CD8-positive, alpha-beta memory T cell (primary cell): ENCODE measurements around the gene GPX2. TPM values are rescaled to one million over a fixed set of nuclear protein-coding genes. Genes with fewer than 3 reads are reported as not detected.

Experiments
- CTCF ChIA-PET: fragments of 350-600 bp; sonication (Branson Sonifier 250); formaldehyde crosslinking; loops from one replicate; lab custom pipeline; 2021; ENCODE audit warnings: antibody characterized with exemption; lab: Charles Lee
- POLR2A ChIA-PET: fragments of 350-600 bp; sonication (Branson Sonifier 250); formaldehyde crosslinking; loops from one replicate; lab custom pipeline; 2021; ENCODE audit warnings: antibody characterized with exemption; lab: Charles Lee
- DNase-seq, 5 donors: peaks; one replicate each; pipeline versions ENCODE4 v3.0.0 to v3.0.0-alpha.2; 2020 to 2022; ENCODE audit warnings: mixed read lengths in 1 of 5
- H3K27ac ChIP-seq: one replicate; pipeline ENCODE4 v1.7.0; 2013; ENCODE audit warnings: low read depth, mild to moderate bottlenecking, low read length, moderate library complexity
- H3K27me3 ChIP-seq: 2 replicates; pipeline ENCODE4 v1.7.0; 2013; ENCODE audit warnings: low read length, mild to moderate bottlenecking; ENCODE audit not compliant: insufficient read depth, poor library complexity, severe bottlenecking
- H3K36me3 ChIP-seq: 2 replicates; pipeline ENCODE4 v1.7.0; 2013; ENCODE audit warnings: mild to moderate bottlenecking, low read length, moderate library complexity; ENCODE audit not compliant: insufficient read depth
- H3K4me1 ChIP-seq: 2 replicates; pipeline ENCODE4 v1.7.0; 2013; ENCODE audit warnings: mild to moderate bottlenecking, low read length, moderate library complexity; ENCODE audit not compliant: insufficient read depth
- H3K4me3 ChIP-seq: 2 replicates; pipeline ENCODE4 v1.7.0; 2013; ENCODE audit warnings: mild to moderate bottlenecking, low read length
- H3K9me3 ChIP-seq: 2 replicates; pipeline ENCODE4 v1.7.0; 2013; ENCODE audit warnings: mild to moderate bottlenecking, low read length
- H3K27ac Mint-ChIP-seq, 8 donors: one replicate each; pipeline ENCODE4 v1.8.0; 2020 to 2021; ENCODE audit warnings: mixed read lengths in 8 of 8, mild to moderate bottlenecking in 6 of 8, inconsistent platforms in 3 of 8, moderate library complexity in 3 of 8
- H3K27me3 Mint-ChIP-seq, 2 donors: one replicate each; pipeline ENCODE4 v1.8.0; 2020 to 2021; ENCODE audit warnings: mixed read lengths in 2 of 2, mild to moderate bottlenecking in 1 of 2, moderate library complexity in 1 of 2
- H3K36me3 Mint-ChIP-seq, 3 donors: one replicate each; pipeline ENCODE4 v1.8.0; 2020 to 2021; ENCODE audit warnings: mixed read lengths in 3 of 3, inconsistent platforms in 1 of 3, mild to moderate bottlenecking in 1 of 3
- H3K4me1 Mint-ChIP-seq, 3 donors: one replicate each; pipeline ENCODE4 v1.8.0; 2020 to 2021; ENCODE audit warnings: mixed read lengths in 3 of 3, inconsistent platforms in 1 of 3, mild to moderate bottlenecking in 1 of 3
- H3K4me3 Mint-ChIP-seq, 7 donors: one replicate each; pipeline ENCODE4 v1.8.0; 2020 to 2021; ENCODE audit warnings: mixed read lengths in 7 of 7, mild to moderate bottlenecking in 6 of 7, moderate library complexity in 4 of 7, inconsistent platforms in 2 of 7
- H3K9me3 Mint-ChIP-seq, 5 donors: one replicate each; pipeline ENCODE4 v1.8.0; 2020 to 2022; ENCODE audit warnings: mixed read lengths in 5 of 5, mild to moderate bottlenecking in 3 of 5, moderate library complexity in 2 of 5, inconsistent platforms in 1 of 5
- polyA plus RNA-seq: library from polyadenylated mRNA; unstranded; fragments of 300-500 nt; fragmentation: Illumina TruSeq; gene quantifications from one replicate; pipeline ENCODE4 v1.2.3, GENCODE V29; 2021
- total RNA-seq, 2 experiments: library from RNA; stranded (reverse); gene quantifications; one replicate each; pipeline ENCODE4 v1.2.3, GENCODE V29; 2021

Gene GPX2
- total and polyA plus RNA-seq, 3 experiments from 2014 or later: not detected

GRCh38 chr14:64944861-64945260 is 2.3 kb upstream of the GPX2 start:
- H3K9me3 Mint-ChIP-seq: no peaks in the 10 kb centered on the region
- Histone ChIP-seq H3K4me1 (no peaks in the 10 kb centered on the region), H3K4me3 (no peak overlapping the region), H3K27me3 (no peaks in the 10 kb centered on the region), H3K36me3 (no peaks in the 10 kb centered on the region), H3K9me3 (no peaks in the 10 kb centered on the region), H3K27ac (no peak overlapping the region)
- peaks cover 4 to 80% (median 18%) of the 10 kb centered on the region in 3 donors for H3K36me3 Mint-ChIP-seq
- CTCF ChIA-PET: no interaction called here
- no peak for DNase-seq
- H3K27ac Mint-ChIP-seq: peak overlapping the region in 3 of 8 donors; percentile 33 to 88 (median 73)
- H3K4me1 Mint-ChIP-seq: peaks cover 18 to 57% (median 47%) of the 10 kb centered on the region in 3 donors
- peaks cover 0 to 2% of the 10 kb centered on the region in 2 donors for H3K27me3 Mint-ChIP-seq
- H3K4me3 Mint-ChIP-seq: no peak overlapping the region
- POLR2A ChIA-PET: no interaction called here

- Histone ChIP-seq H3K4me3 (no peak overlapping the region), H3K27me3 (no peaks in the 10 kb centered on the region), H3K36me3 (no peaks in the 10 kb centered on the region), H3K27ac (no peak overlapping the region), H3K4me1 (no peaks in the 10 kb centered on the region), H3K9me3 (no peaks in the 10 kb centered on the region)
- Mint-ChIP-seq H3K36me3 (peaks cover 4 to 84% (median 15%) of the 10 kb centered on the region in 3 donors), H3K9me3 (no peaks in the 10 kb centered on the region), H3K27ac (peak overlapping the region in 7 of 8 donors; percentile 9 to 79 (median 52)), H3K4me1 (peaks cover 25 to 63% (median 53%) of the 10 kb centered on the region in 3 donors), H3K4me3 (peak overlapping the region in 1 of 7 donors; percentile 41), H3K27me3 (peaks cover 0 to 2% of the 10 kb centered on the region in 2 donors)
- DNase-seq: no peak
- CTCF ChIA-PET: no interaction called here
- POLR2A ChIA-PET: no interaction called here
Observed at GRCh38 chr14:64944041-64944440, 1.5 kb upstream of the GPX2 start.

- Mint-ChIP-seq H3K36me3 (peaks cover 4 to 85% (median 16%) of the 10 kb centered on the region in 3 donors), H3K9me3 (no peaks in the 10 kb centered on the region), H3K27ac (peak overlapping the region in 7 of 8 donors; percentile 2 to 87 (median 52)), H3K4me3 (no peak overlapping the region), H3K4me1 (peaks cover 28 to 68% (median 58%) of the 10 kb centered on the region in 3 donors), H3K27me3 (peaks cover 0 to under 1% of the 10 kb centered on the region in 2 donors)
- H3K4me3 ChIP-seq: no peak overlapping the region
- CTCF ChIA-PET: no interaction called here
- H3K27me3 ChIP-seq: no peaks in the 10 kb centered on the region
- H3K36me3 ChIP-seq: no peaks in the 10 kb centered on the region
- no peaks in the 10 kb centered on the region for H3K9me3 ChIP-seq
- POLR2A ChIA-PET: no interaction called here
- no peak for DNase-seq
- no peak overlapping the region for H3K27ac ChIP-seq
- no peaks in the 10 kb centered on the region for H3K4me1 ChIP-seq
Observed at GRCh38 chr14:64943556-64943955, 1.0 kb upstream of the GPX2 start.

GRCh38 chr14:64940336-64940910 is 2.1 kb downstream of the GPX2 start:
- Histone ChIP-seq H3K9me3 (no peaks in the 10 kb centered on the region), H3K4me1 (peaks cover 20% of the 10 kb centered on the region), H3K27ac (no peak overlapping the region), H3K4me3 (no peak overlapping the region), H3K36me3 (no peaks in the 10 kb centered on the region), H3K27me3 (no peaks in the 10 kb centered on the region)
- Mint-ChIP-seq H3K27me3 (no peaks in the 10 kb centered on the region), H3K36me3 (peaks cover 4 to 89% (median 19%) of the 10 kb centered on the region in 3 donors), H3K4me1 (peaks cover 47 to 83% (median 81%) of the 10 kb centered on the region in 3 donors), H3K27ac (peak overlapping the region in 4 of 8 donors; percentile 34 to 80 (median 64)), H3K4me3 (no peak overlapping the region), H3K9me3 (no peaks in the 10 kb centered on the region)
- DNase-seq: no peak
- ChIA-PET POLR2A (interaction anchor here (0.7 kb wide), 1 partner anchor 16 kb away, joined by 5 read pairs; no protein-coding TSS in a partner anchor), CTCF (interaction anchor here (1.1 kb wide), 1 partner anchor 9 kb away, joined by 3 read pairs; no protein-coding TSS in a partner anchor)

- Mint-ChIP-seq H3K36me3 (peaks cover 0 to 88% (median 17%) of the 10 kb centered on the region in 3 donors), H3K4me3 (no peak overlapping the region), H3K27ac (peak overlapping the region in 5 of 8 donors; percentile 24 to 62 (median 37)), H3K9me3 (no peaks in the 10 kb centered on the region), H3K27me3 (no peaks in the 10 kb centered on the region), H3K4me1 (peaks cover 52 to 85% (median 83%) of the 10 kb centered on the region in 3 donors)
- no peak for DNase-seq
- H3K4me3 ChIP-seq: no peak overlapping the region
- no peaks in the 10 kb centered on the region for H3K36me3 ChIP-seq
- POLR2A ChIA-PET: interaction anchor here (0.7 kb wide), 1 partner anchor 15 kb away, joined by 5 read pairs; no protein-coding TSS in a partner anchor
- no peaks in the 10 kb centered on the region for H3K9me3 ChIP-seq
- no peaks in the 10 kb centered on the region for H3K27me3 ChIP-seq
- CTCF ChIA-PET: interaction anchor here (1.1 kb wide), 2 partner anchors 9 to 13 kb away, joined by 3 read pairs; no protein-coding TSS in a partner anchor
- no peak overlapping the region for H3K27ac ChIP-seq
- H3K4me1 ChIP-seq: peaks cover 20% of the 10 kb centered on the region
Observed at GRCh38 chr14:64939817-64940190, 2.7 kb downstream of the GPX2 start.

GRCh38 chr14:64938972-64939816 is 3.4 kb downstream of the GPX2 start:
- H3K9me3 ChIP-seq: no peaks in the 10 kb centered on the region
- H3K27me3 ChIP-seq: no peaks in the 10 kb centered on the region
- no peak for DNase-seq
- Mint-ChIP-seq H3K4me1 (peaks cover 56 to 89% (median 87%) of the 10 kb centered on the region in 3 donors), H3K36me3 (peaks cover 0 to 88% (median 19%) of the 10 kb centered on the region in 3 donors), H3K27me3 (no peaks in the 10 kb centered on the region), H3K9me3 (no peaks in the 10 kb centered on the region), H3K4me3 (no peak overlapping the region), H3K27ac (peak overlapping the region in 6 of 8 donors; percentile 24 to 85 (median 72))
- H3K4me1 ChIP-seq: peaks cover 20% of the 10 kb centered on the region
- H3K36me3 ChIP-seq: no peaks in the 10 kb centered on the region
- CTCF ChIA-PET: interaction anchor here (0.8 to 1.1 kb wide), 2 partner anchors 14 to 25 kb away, joined by 3 read pairs; partner anchors contain the start of gene CHURC1
- H3K4me3 ChIP-seq: no peak overlapping the region
- POLR2A ChIA-PET: no interaction called here
- no peak overlapping the region for H3K27ac ChIP-seq

GRCh38 chr14:64937821-64938193 is 4.7 kb downstream of the GPX2 start:
- no peaks in the 10 kb centered on the region for H3K9me3 Mint-ChIP-seq
- no peak overlapping the region for H3K4me3 ChIP-seq
- H3K4me1 Mint-ChIP-seq: peaks cover 49 to 79% (median 76%) of the 10 kb centered on the region in 3 donors
- H3K36me3 ChIP-seq: peaks cover 10% of the 10 kb centered on the region
- DNase-seq: no peak
- POLR2A ChIA-PET: no interaction called here
- peaks cover 0 to 88% (median 19%) of the 10 kb centered on the region in 3 donors for H3K36me3 Mint-ChIP-seq
- CTCF ChIA-PET: interaction anchor here (2.1 to 2.2 kb wide), 2 partner anchors 10 to 115 kb away, joined by 5 to 8 read pairs; no protein-coding TSS in a partner anchor
- no peaks in the 10 kb centered on the region for H3K9me3 ChIP-seq
- no peaks in the 10 kb centered on the region for H3K27me3 Mint-ChIP-seq
- H3K27ac ChIP-seq: no peak overlapping the region
- no peak overlapping the region for H3K4me3 Mint-ChIP-seq
- no peaks in the 10 kb centered on the region for H3K27me3 ChIP-seq
- H3K27ac Mint-ChIP-seq: peak overlapping the region in 5 of 8 donors; percentile 41 to 85 (median 66)
- H3K4me1 ChIP-seq: peaks cover 24% of the 10 kb centered on the region
